ENCODE results near the gene TSPAN5.

GRCh38 chr4:98686847-98687246, 28.4 kb upstream of the TSPAN5 start:
- TF ChIP-seq, protein P1, sequence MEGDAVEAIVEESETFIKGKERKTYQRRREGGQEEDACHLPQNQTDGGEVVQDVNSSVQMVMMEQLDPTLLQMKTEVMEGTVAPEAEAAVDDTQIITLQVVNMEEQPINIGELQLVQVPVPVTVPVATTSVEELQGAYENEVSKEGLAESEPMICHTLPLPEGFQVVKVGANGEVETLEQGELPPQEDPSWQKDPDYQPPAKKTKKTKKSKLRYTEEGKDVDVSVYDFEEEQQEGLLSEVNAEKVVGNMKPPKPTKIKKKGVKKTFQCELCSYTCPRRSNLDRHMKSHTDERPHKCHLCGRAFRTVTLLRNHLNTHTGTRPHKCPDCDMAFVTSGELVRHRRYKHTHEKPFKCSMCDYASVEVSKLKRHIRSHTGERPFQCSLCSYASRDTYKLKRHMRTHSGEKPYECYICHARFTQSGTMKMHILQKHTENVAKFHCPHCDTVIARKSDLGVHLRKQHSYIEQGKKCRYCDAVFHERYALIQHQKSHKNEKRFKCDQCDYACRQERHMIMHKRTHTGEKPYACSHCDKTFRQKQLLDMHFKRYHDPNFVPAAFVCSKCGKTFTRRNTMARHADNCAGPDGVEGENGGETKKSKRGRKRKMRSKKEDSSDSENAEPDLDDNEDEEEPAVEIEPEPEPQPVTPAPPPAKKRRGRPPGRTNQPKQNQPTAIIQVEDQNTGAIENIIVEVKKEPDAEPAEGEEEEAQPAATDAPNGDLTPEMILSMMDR (IDR thresholded peaks at IDR 0.05) = no peak
- TF ChIP-seq POLR2AphosphoS5 (IDR thresholded peaks at IDR 0.05) (no peak), POLR2A (IDR thresholded peaks at IDR 0.05) (no peak)

Measured in suprapubic skin (tissue), 4 donors.